Prostate gland (tissue), 2 donors: ENCODE measurements around the gene RPTOR. TPM values are rescaled to one million over a fixed set of nuclear protein-coding genes. Genes with fewer than 3 reads are reported as not detected.
"Not testable (repeated sequence)": the region's sequence is repeated elsewhere in the genome, so short reads cannot be mapped to it uniquely, and the experiment has no call there.

Experiments
- DNase-seq: peaks from one replicate; pipeline ENCODE4 v3.0.0-alpha.2; 2019; ENCODE audit warnings: low spot score
- H3K27ac ChIP-seq, 2 donors: fragments of 200-600 bp; sonication (generic); 2 replicates each; pipeline ENCODE4 v1.5.1; 2017 to 2019
- H3K27me3 ChIP-seq: fragments of 200-600 bp; sonication (generic); replicated peaks from 2 replicates; pipeline ENCODE4 v1.5.1; 2019; ENCODE audit not compliant: insufficient read depth
- H3K36me3 ChIP-seq, 2 donors: fragments of 200-600 bp; sonication (generic); 1 replicate in 1 of 2; 2 replicates in 1 of 2; pipeline versions ENCODE4 v1.5.1 to v1.8.1; 2017 to 2019
- H3K4me1 ChIP-seq: fragments of 200-600 bp; sonication (generic); replicated peaks from 2 replicates; pipeline ENCODE4 v1.5.1; 2019
- H3K4me3 ChIP-seq, 2 donors: fragments of 200-600 bp; sonication (generic); 2 replicates each; pipeline ENCODE4 v1.5.1; 2017 to 2019
- H3K9me3 ChIP-seq: fragments of 200-600 bp; sonication (generic); 2 replicates; pipeline ENCODE4 v1.5.1; 2017
- CTCF ChIP-seq, 4 experiments: fragments of 200-600 bp in 2 of 4; fragments of 450-650 bp in 2 of 4; sonication (generic) in 2 of 4; IDR thresholded peaks; 1 replicate in 3 of 4; 2 replicates in 1 of 4; pipeline ENCODE4 v1.5.1; 2016 to 2019; ENCODE audit warnings: antibody characterized with exemption in 4 of 4, mild to moderate bottlenecking in 2 of 4, moderate library complexity in 2 of 4
- POLR2A ChIP-seq: fragments of 450-650 bp; IDR thresholded peaks from one replicate; pipeline ENCODE4 v1.6.1; 2016; ENCODE audit warnings: antibody characterized with exemption, mild to moderate bottlenecking
- POLR2AphosphoS5 ChIP-seq: sonication (generic); formaldehyde crosslinking; IDR thresholded peaks from one replicate; pipeline ENCODE4 v1.6.1; 2017; ENCODE audit warnings: antibody characterized with exemption
- WGBS: methylation state at CpG from one replicate; pipeline ENCODE4 v1.1.5; 2018; 5-methylcytosine and 5-hydroxymethylcytosine counted together
- intact Hi-C: fragments of 100-400 bp; cut with DNase I; formaldehyde crosslinking; loops from one replicate; pipeline ENCODE4 v1.14.2; 2022
- total RNA-seq, 2 donors: library from RNA; depleted of rRNA; stranded (reverse); fragments of >200 nt; gene quantifications; one replicate each; pipeline ENCODE4 v1.1.0, GENCODE V29; 2016

The RPTOR gene
- total RNA-seq, 2 donors from 2014 or later = 30.3 to 62.5 TPM

GRCh38 chr17:80813318-80813717 is 268.7 kb downstream of the RPTOR start:
- TF ChIP-seq POLR2A = no peak
- no peak for TF ChIP-seq POLR2AphosphoS5
- no peak for TF ChIP-seq CTCF (IDR thresholded peaks at IDR 0.05)
- no peaks in the 10 kb centered on the region for H3K9me3 ChIP-seq
- H3K27me3 ChIP-seq = no peaks in the 10 kb centered on the region
- H3K4me3 ChIP-seq = no peak overlapping the region
- H3K36me3 ChIP-seq = no peaks in the 10 kb centered on the region
- no peaks in the 10 kb centered on the region for H3K4me1 ChIP-seq
- DNase-seq = no peak
- 90% methylated on average over 5 of the region's 5 CpGs for WGBS
- intact Hi-C loops = no loop called here
- H3K27ac ChIP-seq = no peak overlapping the region

GRCh38 chr17:80814491-80814890 is 269.9 kb downstream of the RPTOR start:
- Histone ChIP-seq H3K4me3 (no peak overlapping the region), H3K9me3 (no peaks in the 10 kb centered on the region), H3K4me1 (no peaks in the 10 kb centered on the region), H3K36me3 (no peaks in the 10 kb centered on the region), H3K27ac (no peak overlapping the region), H3K27me3 (no peaks in the 10 kb centered on the region)
- intact Hi-C loops = no loop called here
- 93% methylated on average over 9 of the region's 9 CpGs for WGBS
- TF ChIP-seq CTCF (IDR thresholded peaks at IDR 0.05) (no peak), POLR2AphosphoS5 (no peak), POLR2A (no peak)
- DNase-seq = no peak

GRCh38 chr17:80815151-80815681 is 270.6 kb downstream of the RPTOR start:
- TF ChIP-seq POLR2A (no peak), CTCF (IDR thresholded peaks at IDR 0.05) (no peak), POLR2AphosphoS5 (no peak)
- Histone ChIP-seq H3K27ac (no peak overlapping the region), H3K4me1 (no peaks in the 10 kb centered on the region), H3K9me3 (no peaks in the 10 kb centered on the region), H3K27me3 (no peaks in the 10 kb centered on the region), H3K4me3 (no peak overlapping the region), H3K36me3 (no peaks in the 10 kb centered on the region)
- DNase-seq = no peak
- 83% methylated on average over 10 of the region's 10 CpGs for WGBS
- intact Hi-C loops = no loop called here

GRCh38 chr17:80815718-80816117 is 271.1 kb downstream of the RPTOR start:
- H3K36me3 ChIP-seq, H3K4me1 ChIP-seq, DNase-seq, H3K4me3 ChIP-seq, H3K27me3 ChIP-seq, intact Hi-C loops, H3K27ac ChIP-seq, H3K9me3 ChIP-seq: not testable (repeated sequence)
- 91% methylated on average over 23 of the region's 23 CpGs for WGBS

GRCh38 chr17:80816241-80817103 is 271.8 kb downstream of the RPTOR start:
- Histone ChIP-seq H3K36me3 (no peaks in the 10 kb centered on the region), H3K27ac (no peak overlapping the region), H3K9me3 (no peaks in the 10 kb centered on the region), H3K4me3 (no peak overlapping the region), H3K4me1 (no peaks in the 10 kb centered on the region), H3K27me3 (no peaks in the 10 kb centered on the region)
- intact Hi-C loops = no loop called here
- no peak for DNase-seq
- TF ChIP-seq POLR2AphosphoS5 (no peak), POLR2A (no peak), CTCF (IDR thresholded peaks at IDR 0.05) (no peak)
- 91% methylated on average over 24 of the region's 24 CpGs for WGBS
